Heart left ventricle (tissue), 13 donors: Measurements from ENCODE around the gene CEP85.

Source experiments
- POLR2A ChIP-seq, 2 donors: fragments of 450-650 bp; IDR thresholded peaks; one replicate each; pipeline ENCODE4 v1.6.1; 2017; ENCODE audit warnings: antibody characterized with exemption in 2 of 2, mild to moderate bottlenecking in 2 of 2, moderate library complexity in 2 of 2
- TF ChIP-seq, protein P1 (sequence below), 12 donors: fragments of 200-600 bp; sonication (generic) in 4 of 12; IDR thresholded peaks; one replicate each; pipeline versions ENCODE4 v1.5.0 to v1.8.0; 2018 to 2022; ENCODE audit warnings: antibody characterized with exemption in 12 of 12, mild to moderate bottlenecking in 5 of 12
- donor health status: ischemic (EF 13 %, LVEDD 7.1; RV severe dilation, severe dysfunction).
- donor health status: DM: no; HTN: yes; CAD: no.
- donor health status: DM: no; HTN: no; CAD: no.
- donor health status: ischemic (EF 25% LVEDD 6.9; RV normal size, moderate dysfunction).
- donor health status: ischemic (EF 25% LVEDD 5.7; RV mildly dilated, moderate dysfunction).
- donor health status: ischemic (EF 35%, LVEDD 5.7; RV mildly dilated, moderate dysfunction).
- donor health status: nonischemic (EF 11% LVEDD 7.7; RV severe dilation, severe dysfunction).
- donor health status: DM: yes; HTN: yes; CAD: no.
- donor health status: PGD.
- donor health status: ischemic (EF 29% LVEDD 5.4; RV normal size, mild dysfunction).
- donor health status: nonischemic (EF 23%, LVEDD 6.1; RV moderate dilation, normal function).

DNA sequence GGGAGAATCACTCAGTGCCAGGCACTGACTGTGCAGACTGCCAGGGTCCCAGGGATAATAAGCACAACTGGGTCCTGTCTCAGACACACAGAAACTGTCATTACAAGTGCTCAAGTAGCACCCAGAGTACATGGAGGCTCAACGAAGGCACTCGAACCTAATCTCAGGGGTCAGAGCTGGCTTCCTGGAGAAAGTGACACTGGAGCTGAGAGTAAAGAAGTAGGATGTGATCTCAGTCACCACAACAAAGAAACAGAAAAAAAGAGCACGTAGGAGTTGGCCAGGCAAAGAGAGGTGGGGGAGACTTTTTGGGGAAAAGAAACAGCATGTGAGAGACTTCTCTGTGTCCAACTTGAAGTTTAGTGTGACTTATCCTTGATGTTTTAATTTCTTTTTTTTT is 42.3 kb upstream of the CEP85 start:
- TF ChIP-seq, protein P1, sequence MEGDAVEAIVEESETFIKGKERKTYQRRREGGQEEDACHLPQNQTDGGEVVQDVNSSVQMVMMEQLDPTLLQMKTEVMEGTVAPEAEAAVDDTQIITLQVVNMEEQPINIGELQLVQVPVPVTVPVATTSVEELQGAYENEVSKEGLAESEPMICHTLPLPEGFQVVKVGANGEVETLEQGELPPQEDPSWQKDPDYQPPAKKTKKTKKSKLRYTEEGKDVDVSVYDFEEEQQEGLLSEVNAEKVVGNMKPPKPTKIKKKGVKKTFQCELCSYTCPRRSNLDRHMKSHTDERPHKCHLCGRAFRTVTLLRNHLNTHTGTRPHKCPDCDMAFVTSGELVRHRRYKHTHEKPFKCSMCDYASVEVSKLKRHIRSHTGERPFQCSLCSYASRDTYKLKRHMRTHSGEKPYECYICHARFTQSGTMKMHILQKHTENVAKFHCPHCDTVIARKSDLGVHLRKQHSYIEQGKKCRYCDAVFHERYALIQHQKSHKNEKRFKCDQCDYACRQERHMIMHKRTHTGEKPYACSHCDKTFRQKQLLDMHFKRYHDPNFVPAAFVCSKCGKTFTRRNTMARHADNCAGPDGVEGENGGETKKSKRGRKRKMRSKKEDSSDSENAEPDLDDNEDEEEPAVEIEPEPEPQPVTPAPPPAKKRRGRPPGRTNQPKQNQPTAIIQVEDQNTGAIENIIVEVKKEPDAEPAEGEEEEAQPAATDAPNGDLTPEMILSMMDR (IDR thresholded peaks at IDR 0.05) = no peak
- no peak for TF ChIP-seq POLR2A (IDR thresholded peaks at IDR 0.05)
